Stimulated activated CD4-positive, alpha-beta T cell treated with anti-CD3 and anti-CD28 coated beads, Interleukin-2, amount 100 ng/mL, for 24 hours (primary cell): ENCODE results near the gene GJD4.

Experiments
- DNase-seq, 2 donors: peaks; one replicate each; pipeline ENCODE4 v3.0.0-alpha.2; 2020

GJD4 gene, protein sequence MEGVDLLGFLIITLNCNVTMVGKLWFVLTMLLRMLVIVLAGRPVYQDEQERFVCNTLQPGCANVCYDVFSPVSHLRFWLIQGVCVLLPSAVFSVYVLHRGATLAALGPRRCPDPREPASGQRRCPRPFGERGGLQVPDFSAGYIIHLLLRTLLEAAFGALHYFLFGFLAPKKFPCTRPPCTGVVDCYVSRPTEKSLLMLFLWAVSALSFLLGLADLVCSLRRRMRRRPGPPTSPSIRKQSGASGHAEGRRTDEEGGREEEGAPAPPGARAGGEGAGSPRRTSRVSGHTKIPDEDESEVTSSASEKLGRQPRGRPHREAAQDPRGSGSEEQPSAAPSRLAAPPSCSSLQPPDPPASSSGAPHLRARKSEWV

GRCh38 chr10:35605191-35605590 lies at the start of gene GJD4:
TSS of gene GJD4 (plus strand) at chr10:35605341. CDS start at chr10:35605568, 227 bp downstream.
- no peak for DNase-seq

DNA sequence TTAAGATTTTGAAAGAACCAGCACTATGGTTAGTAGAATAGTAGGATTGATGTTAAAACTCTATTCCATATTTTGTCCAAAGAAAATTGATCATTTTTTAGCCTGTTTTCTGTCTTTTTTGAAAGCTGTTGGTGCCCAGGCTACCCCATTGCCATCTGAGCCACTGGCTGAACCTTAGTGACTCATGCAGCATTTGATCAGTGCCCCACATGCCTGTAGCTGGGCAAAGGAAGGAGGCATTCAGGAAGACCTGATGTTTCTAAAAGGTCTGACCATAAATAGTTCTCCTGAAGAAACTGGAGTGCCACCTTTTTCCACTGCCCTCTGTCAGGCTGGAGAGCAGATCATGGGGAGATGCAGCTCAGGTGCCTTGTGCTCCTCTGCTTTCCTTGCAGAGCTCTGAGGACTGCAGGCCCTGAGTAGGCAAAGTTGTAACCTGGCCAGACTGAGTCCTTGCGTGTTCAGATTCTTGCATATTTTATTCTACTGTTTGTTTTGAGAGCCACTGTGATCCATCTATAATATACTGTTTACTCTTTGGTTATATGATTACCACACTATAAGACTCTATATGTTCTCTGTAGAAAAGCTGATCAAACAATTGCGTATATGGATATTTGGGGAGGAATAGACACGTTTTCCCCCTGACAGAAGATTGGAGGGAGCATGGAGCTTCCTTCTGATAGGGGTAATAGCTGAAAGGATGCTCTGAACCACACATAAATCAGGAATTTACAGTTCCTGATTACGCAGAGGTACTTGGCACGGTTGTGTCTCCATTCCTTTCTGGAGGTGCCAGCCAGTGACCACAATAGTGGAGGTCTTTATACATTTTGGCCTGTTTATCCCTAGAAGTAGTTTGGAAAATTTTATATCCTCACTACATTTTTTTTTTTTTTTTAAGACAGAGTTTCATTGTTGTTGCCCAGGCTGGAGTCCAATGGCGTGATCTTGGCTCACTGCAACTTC lies 48.9 kb upstream of the GJD4 start:
- DNase-seq: no peak

- DNase-seq: no peak
Observed at GRCh38 chr10:35558276-35558675, 46.9 kb upstream of the GJD4 start.

GRCh38 chr10:35559416-35559815 lies 45.7 kb upstream of the GJD4 start:
- DNase-seq: no peak

GRCh38 chr10:35561715-35562114 lies 43.4 kb upstream of the GJD4 start:
- no peak for DNase-seq

- DNase-seq: no peak
Observed at GRCh38 chr10:35562427-35562826, 42.7 kb upstream of the GJD4 start.

DNA sequence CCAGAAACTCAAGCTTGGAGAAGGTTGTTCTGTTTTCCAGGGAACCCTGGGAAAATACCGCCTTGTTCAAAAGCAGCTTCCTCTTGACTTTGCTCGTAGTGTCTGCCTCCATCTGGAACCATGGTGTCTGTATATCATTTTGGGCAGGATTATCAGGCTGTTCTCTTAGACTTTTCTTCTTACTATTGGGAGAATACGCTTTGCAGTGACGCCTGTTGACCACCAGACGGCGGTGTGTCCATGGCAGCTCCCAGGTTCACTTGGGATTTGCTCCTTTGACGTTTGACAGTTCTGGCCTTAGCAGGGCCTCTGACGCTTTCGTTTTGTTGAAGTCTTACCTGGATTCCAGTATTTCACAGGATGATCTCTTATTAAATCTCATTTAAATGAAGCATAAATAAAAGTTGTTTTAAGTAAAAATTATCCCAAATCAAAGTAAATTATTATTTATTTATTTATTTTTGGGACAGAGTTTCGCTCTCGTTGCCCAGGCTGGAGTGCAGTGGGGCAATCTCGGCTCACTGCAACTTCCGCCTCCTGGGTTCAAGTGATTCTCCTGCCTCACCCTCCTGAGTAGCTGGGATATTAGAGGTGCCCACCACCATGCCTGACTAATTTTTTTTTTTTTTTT lies 41.8 kb upstream of the GJD4 start:
- peak; percentile 58 to 60 for DNase-seq

DNA sequence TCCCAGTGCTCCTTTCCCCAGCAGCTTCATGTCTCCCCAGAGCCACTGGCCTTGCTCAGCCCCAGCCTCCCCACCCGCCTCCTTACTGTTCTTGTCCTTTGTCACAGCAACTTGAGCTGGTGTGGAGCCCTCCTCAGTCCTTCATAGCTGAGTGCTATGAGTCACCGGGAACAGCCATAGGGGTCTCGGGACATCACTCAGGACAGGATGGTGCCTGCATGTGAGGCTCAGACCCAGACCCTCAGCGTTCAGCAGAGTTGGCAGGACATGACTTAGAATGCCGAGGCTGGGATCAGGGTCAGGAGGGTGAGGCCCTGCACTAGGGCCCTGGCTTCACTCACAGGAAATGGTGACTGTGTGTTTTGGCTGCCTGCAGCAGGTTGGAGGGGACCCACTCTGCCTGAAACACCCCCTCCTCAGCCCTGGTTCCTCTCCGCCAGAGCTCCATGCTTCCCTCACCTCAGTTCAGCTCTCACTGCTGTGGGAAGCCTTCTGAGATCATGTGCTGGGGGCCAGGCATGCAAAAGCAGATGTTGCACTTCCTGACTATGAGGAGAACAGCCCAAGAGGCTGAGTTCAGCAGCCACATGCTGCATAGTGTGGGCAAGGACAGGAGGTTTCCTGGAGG lies 40.7 kb upstream of the GJD4 start:
- no peak for DNase-seq

DNA sequence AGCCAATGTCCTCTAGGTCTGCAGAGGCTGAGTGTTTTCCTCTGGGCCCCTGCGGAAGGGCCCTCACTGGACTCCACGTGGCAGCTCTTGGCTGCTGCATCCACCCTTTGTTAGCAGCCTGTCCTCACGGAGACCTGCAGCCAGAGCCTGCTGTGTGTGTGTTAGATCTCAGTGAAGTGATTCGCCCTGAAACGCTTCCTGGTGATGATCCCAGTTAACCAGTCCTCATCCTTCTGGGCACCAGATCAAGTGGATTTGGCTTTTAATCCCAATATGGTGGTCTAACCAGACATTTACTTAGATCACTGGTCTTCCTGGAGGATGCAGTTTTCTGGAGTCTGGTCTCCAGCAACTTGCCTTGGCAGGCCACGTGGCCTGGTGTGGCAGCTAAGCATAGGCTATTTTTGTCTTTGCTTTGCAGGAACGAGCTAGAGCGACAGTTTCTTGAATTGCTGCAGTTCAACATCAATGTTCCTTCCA lies 39.5 kb upstream of the GJD4 start:
- no peak for DNase-seq

DNA sequence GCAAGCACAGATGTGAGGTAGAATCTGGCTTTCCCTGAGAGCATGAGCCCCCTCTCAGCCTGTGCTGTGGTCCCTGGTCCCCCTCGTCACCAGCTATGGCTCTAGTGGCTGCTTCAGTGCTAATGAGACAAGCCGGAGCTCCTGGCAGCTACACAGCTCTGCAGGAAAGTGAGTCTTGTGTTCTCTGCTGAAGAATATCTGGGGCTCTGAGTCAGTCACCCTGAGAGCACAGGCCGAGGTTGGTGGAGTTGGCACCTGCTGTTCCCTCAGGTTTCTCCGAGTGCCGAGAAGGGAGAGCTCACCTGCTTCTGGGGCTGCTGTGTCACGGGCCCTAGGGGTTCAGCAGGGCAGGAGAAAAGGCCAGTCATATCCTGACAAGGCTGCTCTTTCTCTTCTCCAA lies 37.2 kb upstream of the GJD4 start:
- DNase-seq: no peak

GRCh38 chr10:35568483-35569015 lies 36.6 kb upstream of the GJD4 start:
- no peak for DNase-seq

DNA sequence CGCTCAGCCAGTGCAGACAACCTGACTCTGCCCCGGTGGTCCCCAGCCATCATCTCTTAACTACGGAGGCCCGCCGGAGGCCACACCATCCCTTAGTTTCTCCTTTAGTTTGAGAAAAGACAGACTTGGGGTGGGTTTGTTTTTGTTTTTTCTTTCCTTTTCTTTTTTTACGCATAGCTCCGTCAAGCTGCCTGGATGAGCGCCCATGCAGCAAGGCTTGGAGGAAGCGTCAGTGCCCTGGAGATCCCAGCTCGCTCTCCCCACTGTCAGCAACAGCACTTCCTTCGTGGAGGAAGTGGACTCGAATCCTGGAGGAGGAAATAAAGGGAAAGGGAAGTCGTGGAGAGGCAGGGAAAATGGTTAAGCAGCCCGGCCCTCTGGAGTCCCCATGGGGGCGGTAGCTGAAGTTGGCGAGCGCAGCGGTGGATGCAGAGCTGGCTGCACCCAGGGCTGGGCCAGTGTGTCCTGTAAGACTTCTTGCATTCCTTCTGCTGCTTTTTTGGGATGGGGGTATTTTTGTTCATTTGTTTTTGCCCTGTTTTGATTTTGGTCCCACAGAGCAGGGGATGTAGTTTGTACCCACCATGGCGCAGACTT lies 35.9 kb upstream of the GJD4 start:
- no peak for DNase-seq

DNA sequence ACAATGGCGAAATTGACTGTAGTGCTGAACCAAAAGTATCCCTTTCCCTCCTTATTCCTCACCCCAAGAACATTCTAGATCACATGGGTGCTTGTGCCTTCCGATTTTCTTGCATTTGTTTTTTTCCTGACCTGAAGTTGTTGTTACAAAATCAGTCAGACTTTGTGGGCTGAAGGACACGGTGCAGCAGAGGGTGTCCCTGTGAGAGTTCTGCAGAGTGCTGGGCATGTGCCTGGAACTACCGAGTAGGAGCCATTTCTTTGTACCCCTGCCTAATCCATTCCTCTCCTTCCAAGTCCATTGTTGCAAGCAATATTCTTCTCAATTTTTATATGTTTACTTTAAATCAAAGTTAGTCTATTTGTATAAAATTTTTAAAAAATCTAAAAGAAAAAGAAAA lies 35.3 kb upstream of the GJD4 start:
- DNase-seq: no peak

- no peak for DNase-seq
Observed at GRCh38 chr10:35570397-35570796, 34.7 kb upstream of the GJD4 start.

DNA sequence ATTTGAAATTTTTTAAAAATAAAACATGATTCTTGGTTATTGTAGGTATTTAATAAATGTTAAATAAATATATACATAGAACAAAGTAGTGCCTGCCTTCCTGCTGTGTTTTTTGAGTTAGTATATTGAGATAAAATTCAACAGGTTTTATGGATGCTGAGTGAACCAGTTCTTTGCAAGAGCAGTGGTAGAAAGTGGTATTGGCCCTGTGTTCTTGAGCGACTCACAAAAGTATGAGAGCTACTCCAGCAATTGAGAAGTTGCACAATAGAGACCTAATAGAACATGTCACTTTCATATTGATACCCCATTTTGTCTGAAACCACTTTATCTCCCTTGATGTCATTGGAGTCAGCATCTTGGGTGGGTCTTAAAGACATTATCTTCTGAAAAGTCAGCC lies 32.6 kb upstream of the GJD4 start:
- DNase-seq: no peak

- no peak for DNase-seq
Observed at GRCh38 chr10:35573796-35574195, 31.3 kb upstream of the GJD4 start.

DNA sequence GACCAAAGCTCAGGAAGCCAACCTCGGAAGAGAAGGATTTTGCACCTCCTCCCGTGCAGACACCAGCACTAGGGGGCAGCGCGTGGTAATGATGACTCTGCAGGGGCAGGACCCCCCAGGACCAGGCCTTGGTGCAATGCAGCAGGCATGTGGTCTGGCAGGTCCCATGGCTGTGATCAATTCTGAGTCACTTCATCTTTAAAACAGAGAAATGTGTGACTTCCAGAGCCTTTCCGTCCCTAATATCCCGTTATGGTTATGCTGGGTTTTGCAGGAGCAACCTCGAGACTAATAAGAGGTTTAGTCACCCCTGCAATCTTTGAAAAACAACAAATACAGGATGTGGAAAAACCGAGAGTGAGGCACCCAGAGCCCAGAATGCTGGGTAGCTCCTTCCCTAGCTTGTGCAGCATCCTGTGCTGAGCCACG lies 30.2 kb upstream of the GJD4 start:
- no peak for DNase-seq

- no peak for DNase-seq
Observed at GRCh38 chr10:35575640-35576039, 29.5 kb upstream of the GJD4 start.

- no peak for DNase-seq
Observed at GRCh38 chr10:35576730-35577129, 28.4 kb upstream of the GJD4 start.

GRCh38 chr10:35577926-35578617 lies 27.1 kb upstream of the GJD4 start:
- no peak for DNase-seq

- no peak for DNase-seq
Observed at GRCh38 chr10:35578618-35578956, 26.6 kb upstream of the GJD4 start.

- no peak for DNase-seq
Observed at GRCh38 chr10:35579116-35579515, 26.0 kb upstream of the GJD4 start.
